Measurements from ENCODE around the gene NDUFB2. TPM values are rescaled to one million over a fixed set of nuclear protein-coding genes. Genes with fewer than 3 reads are reported as not detected.

NDUFB2 gene
- total RNA-seq (2014; rRNA removed; shearing (Covaris generic)) (236 and 324 TPM in 2 replicates), polyA plus RNA-seq (2016; fragmentation: Nextera tagmentation; extraction: Ambion mirVana) (411 and 432 TPM in 2 replicates)

DNA sequence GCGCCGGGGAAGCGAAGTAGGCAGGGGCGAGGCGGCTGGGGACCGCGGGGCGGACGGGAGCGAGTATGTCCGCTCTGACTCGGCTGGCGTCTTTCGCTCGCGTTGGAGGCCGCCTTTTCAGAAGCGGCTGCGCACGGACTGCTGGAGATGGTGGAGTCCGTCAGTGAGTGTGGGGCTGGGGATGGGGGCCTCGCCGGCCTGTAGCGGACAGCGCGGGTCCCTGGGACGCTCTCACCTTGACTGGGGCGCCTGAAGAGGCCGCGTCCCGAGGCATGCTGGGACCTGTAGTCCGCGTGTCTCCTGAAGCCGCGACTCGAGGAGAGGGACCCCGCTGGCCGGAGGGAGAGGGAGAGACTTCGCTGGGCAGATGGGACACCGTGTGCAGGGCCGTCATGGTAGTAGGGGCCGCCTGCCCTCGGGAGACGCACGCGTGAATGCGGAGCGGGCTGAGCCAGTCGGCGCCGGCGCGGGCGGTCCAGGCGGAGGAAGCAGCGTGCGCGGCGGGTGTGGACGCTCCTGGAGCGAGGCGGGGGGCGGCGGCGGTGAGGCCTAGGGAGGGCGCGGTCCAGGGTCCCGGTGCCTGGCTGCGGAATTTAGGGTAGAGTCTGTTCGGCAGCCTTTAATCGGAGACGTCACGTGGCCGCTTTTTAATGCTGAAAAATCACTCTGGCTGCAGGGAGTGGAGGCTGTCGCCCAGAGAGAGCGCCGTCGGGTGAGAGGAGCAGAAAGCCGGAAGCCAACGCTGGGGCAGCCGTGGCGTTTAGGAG is at the start of gene NDUFB2:
NDUFB2 (plus strand) TSS at position 29 of the 767 bp plus-strand sequence; CDS start at position 66, 37 bp downstream.
- no peak for TF ChIP-seq EZH2phosphoT487 (IDR thresholded peaks at IDR 0.05; ENCODE audit: insufficient read depth, low read depth)
- peak; percentile 90 for DNase-seq
- WGBS, 2 experiments (ENCODE audit: low coverage in 1 of 2, low lambda C conversion rate in 2 of 2, missing lambda C conversion rate in 2 of 2) = 0 to 2% methylated on average over 60 to 76 of the region's 82 CpGs

DNA sequence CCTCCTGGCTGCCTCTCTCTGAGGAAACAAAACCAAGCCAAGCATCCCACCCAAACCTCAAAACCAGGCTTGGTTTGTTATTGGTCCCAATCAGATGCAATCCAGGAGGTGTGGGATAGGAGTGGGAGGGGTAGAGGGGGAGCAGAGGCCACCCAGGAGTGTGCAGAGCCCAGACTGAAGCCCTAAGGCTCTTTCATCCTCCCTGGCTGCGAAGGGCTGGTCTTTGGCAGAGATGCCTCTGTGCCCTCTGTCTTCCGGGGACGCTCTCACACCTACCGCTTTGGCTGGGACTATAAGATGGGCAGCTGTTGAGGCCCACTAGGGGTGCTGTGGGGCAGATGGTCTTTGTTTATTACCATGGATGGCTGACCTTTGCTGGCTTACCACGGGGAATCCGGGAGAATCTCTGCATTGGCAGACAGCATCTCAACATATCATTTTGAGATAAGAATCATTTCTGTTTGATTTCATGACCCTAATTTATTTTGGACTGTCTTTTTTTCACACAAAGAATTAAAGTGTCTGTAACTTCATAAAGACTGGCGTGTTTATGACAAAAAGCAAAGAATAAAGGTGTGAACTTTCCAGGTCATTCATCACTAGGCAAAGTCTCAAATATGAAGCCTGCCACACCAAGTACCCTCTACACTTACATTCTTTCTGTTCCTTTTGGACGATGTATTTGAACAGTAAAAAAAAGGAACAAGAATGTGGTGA is 49.4 kb upstream of the NDUFB2 start:
- Histone ChIP-seq H3K9me2 (ENCODE audit: insufficient read depth) (no peaks in the 10 kb centered on the region), H3K27me3 (replicated peaks; ENCODE audit: insufficient read depth) (no peaks in the 10 kb centered on the region), H3K4me1 (ENCODE audit: insufficient read depth) (peaks cover 7% of the 10 kb centered on the region; the same call in 1 of the 2 replicates), H2AFZ (no peak overlapping the region), H4K20me1 (ENCODE audit: insufficient read depth) (no peaks in the 10 kb centered on the region), H3K4me2 (ENCODE audit: unreplicated experiment) (no peak overlapping the region), H3F3A (ENCODE audit: insufficient read depth) (peaks cover 5% of the 10 kb centered on the region; the same call in 1 of the 2 replicates), H3K27ac (no peak overlapping the region), H3K36me3 (ENCODE audit: low read depth) (no peaks in the 10 kb centered on the region), H3K79me2 (ENCODE audit: insufficient read depth) (no peaks in the 10 kb centered on the region), H3K4me3 (no peak overlapping the region), H3K9me3 (ENCODE audit: low read depth) (no peaks in the 10 kb centered on the region), H3K9ac (no peak overlapping the region)
- in situ Hi-C loops (cut with MboI) = no loop called here
- peak; percentile 63 for DNase-seq
- WGBS, 2 experiments (ENCODE audit: low coverage in 1 of 2, low lambda C conversion rate in 2 of 2, missing lambda C conversion rate in 2 of 2) = 25 to 33% methylated on average over 8 of the region's 8 CpGs
- TF ChIP-seq EZH2phosphoT487 (IDR thresholded peaks at IDR 0.05; ENCODE audit: insufficient read depth, low read depth) = no peak
- no peak for TF ChIP-seq EZH2 (IDR thresholded peaks at IDR 0.05; ENCODE audit: insufficient read depth, poor library complexity, severe bottlenecking)

More for the DNA sequence above, at the start of gene NDUFB2:
- no peaks in the 10 kb centered on the region for H3K36me3 ChIP-seq (ENCODE audit: low read depth)
- H3K4me3 ChIP-seq = peak within 1 kb of the TSS; percentile 82
- peaks cover 47% of the 10 kb centered on the region for H3K79me2 ChIP-seq (ENCODE audit: insufficient read depth)
- H3K9me3 ChIP-seq (ENCODE audit: low read depth) = no peaks in the 10 kb centered on the region
- H3K27ac ChIP-seq = peak within 1 kb of the TSS; percentile 87
- H2AFZ ChIP-seq = peak within 1 kb of the TSS; percentile 78
- H3K4me1 ChIP-seq (ENCODE audit: insufficient read depth) = peaks cover 6% of the 10 kb centered on the region; the same call in 1 of the 2 replicates
- H3K27me3 ChIP-seq (replicated peaks; ENCODE audit: insufficient read depth) = no peaks in the 10 kb centered on the region
- peak within 1 kb of the TSS; percentile 90 for H3K9ac ChIP-seq
- in situ Hi-C loops (cut with MboI) = no loop called here
- no peaks in the 10 kb centered on the region for H4K20me1 ChIP-seq (ENCODE audit: insufficient read depth)
- no peaks in the 10 kb centered on the region for H3K9me2 ChIP-seq (ENCODE audit: insufficient read depth)
- H3K4me2 ChIP-seq (ENCODE audit: unreplicated experiment) = peak within 1 kb of the TSS; percentile 85
- peaks cover 5% of the 10 kb centered on the region; the same call in 1 of the 2 replicates for H3F3A ChIP-seq (ENCODE audit: insufficient read depth)

DNA sequence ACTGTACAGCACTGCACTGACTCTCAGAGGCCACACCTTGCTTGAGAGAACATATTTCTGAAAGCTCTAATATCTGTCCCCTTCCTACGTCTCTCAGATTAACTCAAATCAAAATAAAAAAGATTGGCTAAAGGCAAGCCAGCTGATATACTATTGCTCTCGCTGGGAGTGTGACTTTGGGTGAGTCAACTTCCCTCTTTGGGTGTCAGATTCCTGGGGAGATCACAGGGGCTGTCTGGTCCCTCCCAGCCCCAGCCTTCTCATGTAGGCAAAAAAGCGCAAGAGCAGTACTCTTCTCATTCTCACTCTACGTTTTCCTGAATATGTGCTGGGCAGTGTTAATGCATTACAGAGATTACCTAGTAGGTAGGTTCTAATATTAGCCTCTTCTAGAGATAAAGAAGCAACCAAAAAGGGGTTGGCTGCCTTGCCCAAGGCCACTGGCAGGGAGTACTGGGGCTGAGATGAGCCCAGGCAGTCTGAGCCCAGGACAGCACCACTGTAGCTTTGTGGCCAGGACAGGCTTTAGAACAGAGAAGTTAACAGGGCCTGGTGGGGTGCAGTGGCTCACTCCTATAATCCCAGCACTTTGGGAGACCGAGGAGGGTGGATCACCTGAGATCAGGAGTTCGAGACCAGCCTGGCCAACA is 46.8 kb upstream of the NDUFB2 start:
- Histone ChIP-seq H2AFZ (no peak overlapping the region), H3K27me3 (replicated peaks; ENCODE audit: insufficient read depth) (no peaks in the 10 kb centered on the region), H3F3A (ENCODE audit: insufficient read depth) (peaks cover 5% of the 10 kb centered on the region; the same call in 1 of the 2 replicates), H3K9ac (no peak overlapping the region), H3K36me3 (ENCODE audit: low read depth) (no peaks in the 10 kb centered on the region), H3K4me3 (no peak overlapping the region), H3K9me2 (ENCODE audit: insufficient read depth) (no peaks in the 10 kb centered on the region), H3K9me3 (ENCODE audit: low read depth) (no peaks in the 10 kb centered on the region), H3K4me2 (ENCODE audit: unreplicated experiment) (peak overlapping the region; percentile 19), H3K79me2 (ENCODE audit: insufficient read depth) (no peaks in the 10 kb centered on the region), H3K4me1 (ENCODE audit: insufficient read depth) (peaks cover 10% of the 10 kb centered on the region; the same call in 1 of the 2 replicates), H4K20me1 (ENCODE audit: insufficient read depth) (no peaks in the 10 kb centered on the region), H3K27ac (no peak overlapping the region)
- DNase-seq = peak; percentile 55
- TF ChIP-seq EZH2 (IDR thresholded peaks at IDR 0.05; ENCODE audit: insufficient read depth, poor library complexity, severe bottlenecking) (no peak), EZH2phosphoT487 (IDR thresholded peaks at IDR 0.05; ENCODE audit: insufficient read depth, low read depth) (no peak)
- 80 to 83% methylated on average over 6 of the region's 6 CpGs for WGBS, 2 experiments (ENCODE audit: low coverage in 1 of 2, low lambda C conversion rate in 2 of 2, missing lambda C conversion rate in 2 of 2)
- in situ Hi-C loops (cut with MboI) = no loop called here

DNA sequence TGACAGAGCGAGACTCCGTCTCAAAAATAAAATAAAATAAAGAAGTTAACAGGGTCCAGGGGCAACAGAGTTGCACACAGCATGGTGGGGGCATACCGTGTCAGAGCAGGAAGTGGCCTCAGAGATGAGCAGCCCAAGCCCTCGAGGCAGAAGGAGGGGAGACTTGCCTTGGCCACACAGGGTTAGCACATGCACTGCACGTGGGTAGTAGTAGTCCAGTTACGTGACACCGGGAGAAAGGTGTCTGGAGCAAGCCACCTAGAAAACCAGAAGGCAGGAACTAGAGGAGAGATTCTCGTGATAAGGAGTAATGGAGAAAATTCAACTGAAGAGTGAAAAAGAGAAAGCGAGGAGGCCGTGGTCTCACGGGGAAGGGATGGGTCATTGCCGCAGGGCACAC is 46.1 kb upstream of the NDUFB2 start:
- no peaks in the 10 kb centered on the region for H3K27me3 ChIP-seq (replicated peaks; ENCODE audit: insufficient read depth)
- no peaks in the 10 kb centered on the region for H3K9me3 ChIP-seq (ENCODE audit: low read depth)
- no peaks in the 10 kb centered on the region for H4K20me1 ChIP-seq (ENCODE audit: insufficient read depth)
- peaks cover 5% of the 10 kb centered on the region; the same call in 1 of the 2 replicates for H3F3A ChIP-seq (ENCODE audit: insufficient read depth)
- H3K9me2 ChIP-seq (ENCODE audit: insufficient read depth) = no peaks in the 10 kb centered on the region
- peaks cover 10% of the 10 kb centered on the region; the same call in 1 of the 2 replicates for H3K4me1 ChIP-seq (ENCODE audit: insufficient read depth)
- no peaks in the 10 kb centered on the region for H3K36me3 ChIP-seq (ENCODE audit: low read depth)
- 91 to 92% methylated on average over 12 of the region's 12 CpGs for WGBS, 2 experiments (ENCODE audit: low coverage in 1 of 2, low lambda C conversion rate in 2 of 2, missing lambda C conversion rate in 2 of 2)
- no peak overlapping the region for H3K4me3 ChIP-seq
- H2AFZ ChIP-seq = no peak overlapping the region
- in situ Hi-C loops (cut with MboI) = no loop called here
- H3K27ac ChIP-seq = no peak overlapping the region
- no peak overlapping the region for H3K4me2 ChIP-seq (ENCODE audit: unreplicated experiment)
- no peak for TF ChIP-seq EZH2phosphoT487 (IDR thresholded peaks at IDR 0.05; ENCODE audit: insufficient read depth, low read depth)
- no peak for TF ChIP-seq EZH2 (IDR thresholded peaks at IDR 0.05; ENCODE audit: insufficient read depth, poor library complexity, severe bottlenecking)
- H3K79me2 ChIP-seq (ENCODE audit: insufficient read depth) = no peaks in the 10 kb centered on the region
- no peak for DNase-seq
- no peak overlapping the region for H3K9ac ChIP-seq

All from GM23248 (cell line).